Measurements from ENCODE around the gene MSMO1. TPM values are rescaled to one million over a fixed set of nuclear protein-coding genes. Genes with fewer than 3 reads are reported as not detected.
A peak's percentile ranks its signal among the peaks of the same experiment; 100 is the strongest.

Gene MSMO1
- total and polyA plus RNA-seq, 3 donors from 2014 or later: 60.9 to 85.0 (median 77.5) TPM

- intact Hi-C loops (cut with DNase I; ENCODE audit: low total_unique reads): loop anchor here (10.0 kb wide), 1 partner anchor 109 kb away; no protein-coding TSS in a partner anchor
- Histone ChIP-seq H3K27ac (no peak overlapping the region), H3K4me3 (no peak overlapping the region), H3K4me1 (no peaks in the 10 kb centered on the region), H3K9me3 (no peaks in the 10 kb centered on the region), H3K27me3 (no peaks in the 10 kb centered on the region), H3K36me3 (ENCODE audit: low read depth, missing control alignments) (no peaks in the 10 kb centered on the region)
- peak in 2 of 3 experiments; percentile 41 to 44 for TF ChIP-seq CTCF (IDR thresholded peaks at IDR 0.05)
- TF ChIP-seq POLR2A (IDR thresholded peaks at IDR 0.05): no peak
- 15 to 39% methylated on average over 2 of the region's 2 CpGs for WGBS, 2 donors
- peak; percentile 81 for DNase-seq
These were observed 28.4 kb downstream of the MSMO1 start for GRCh38 chr4:165355900-165356300.

GRCh38 chr4:165359506-165359905 is 32.0 kb downstream of the MSMO1 start:
- Histone ChIP-seq H3K9me3 (no peaks in the 10 kb centered on the region), H3K4me1 (no peaks in the 10 kb centered on the region), H3K27me3 (no peaks in the 10 kb centered on the region), H3K36me3 (ENCODE audit: low read depth, missing control alignments) (no peaks in the 10 kb centered on the region), H3K27ac (no peak overlapping the region), H3K4me3 (no peak overlapping the region)
- TF ChIP-seq POLR2A (IDR thresholded peaks at IDR 0.05) (no peak), CTCF (IDR thresholded peaks at IDR 0.05) (no peak)
- DNase-seq: no peak
- intact Hi-C loops (cut with DNase I; ENCODE audit: low total_unique reads): loop anchor here (10.0 kb wide), 1 partner anchor 105 kb away; no protein-coding TSS in a partner anchor
- 79 to 85% methylated on average over 2 of the region's 2 CpGs for WGBS, 2 donors

DNA sequence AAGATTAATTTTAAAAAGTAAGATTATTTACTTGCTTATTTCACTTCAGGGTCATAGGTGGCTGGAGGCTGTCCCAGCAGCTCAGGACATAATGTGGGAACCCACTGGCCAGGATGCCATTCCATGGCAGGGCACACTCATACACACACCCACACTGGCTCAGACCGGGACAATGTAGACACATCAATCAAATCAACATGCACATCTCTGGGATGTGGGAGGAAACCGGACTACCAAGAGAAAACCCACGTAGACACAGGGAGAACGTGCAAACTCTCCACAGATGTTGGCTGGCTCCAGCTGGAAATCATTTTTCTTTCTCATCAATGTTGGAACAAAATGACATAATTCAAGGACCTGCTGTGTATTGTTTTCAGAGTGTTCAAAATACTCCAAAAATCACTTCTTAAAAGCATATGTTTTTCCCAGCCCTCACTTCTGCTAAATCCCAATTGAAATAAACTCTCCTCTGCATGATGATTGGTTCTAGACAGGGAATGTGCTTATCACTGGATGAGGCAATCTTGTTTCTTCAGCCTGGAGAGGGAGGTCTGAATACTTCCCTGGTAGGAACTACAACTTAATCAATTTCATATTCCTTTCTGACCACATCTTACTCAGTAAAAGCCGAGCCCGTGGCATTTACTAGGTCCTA is 32.7 kb downstream of the MSMO1 start:
- intact Hi-C loops (cut with DNase I; ENCODE audit: low total_unique reads): no loop called here
- no peaks in the 10 kb centered on the region for H3K27me3 ChIP-seq
- DNase-seq: no peak
- no peaks in the 10 kb centered on the region for H3K36me3 ChIP-seq (ENCODE audit: low read depth, missing control alignments)
- H3K4me1 ChIP-seq: no peaks in the 10 kb centered on the region
- 60 to 71% methylated on average over 6 of the region's 6 CpGs for WGBS, 2 donors
- H3K27ac ChIP-seq: no peak overlapping the region
- H3K4me3 ChIP-seq: no peak overlapping the region
- no peaks in the 10 kb centered on the region for H3K9me3 ChIP-seq
- TF ChIP-seq POLR2A (IDR thresholded peaks at IDR 0.05) (no peak), CTCF (IDR thresholded peaks at IDR 0.05) (no peak)

GRCh38 chr4:165360985-165361670 is 33.7 kb downstream of the MSMO1 start:
- TF ChIP-seq CTCF (IDR thresholded peaks at IDR 0.05) (no peak), POLR2A (IDR thresholded peaks at IDR 0.05) (no peak)
- no peaks in the 10 kb centered on the region for H3K36me3 ChIP-seq (ENCODE audit: low read depth, missing control alignments)
- 87 to 94% methylated on average over 7 of the region's 7 CpGs for WGBS, 2 donors
- H3K4me1 ChIP-seq: no peaks in the 10 kb centered on the region
- intact Hi-C loops (cut with DNase I; ENCODE audit: low total_unique reads): no loop called here
- no peak overlapping the region for H3K27ac ChIP-seq
- no peaks in the 10 kb centered on the region for H3K9me3 ChIP-seq
- no peaks in the 10 kb centered on the region for H3K27me3 ChIP-seq
- DNase-seq: no peak
- no peak overlapping the region for H3K4me3 ChIP-seq
